SU-DHL-6 (cell line): Measurements from ENCODE around the gene CXADR.

ENCODE experiments used
- CTCF ChIP-seq: fragments of 200-600 bp; sonication (generic); IDR thresholded peaks from one replicate; pipeline ENCODE4 v1.5.1; 2017; ENCODE audit warnings: antibody characterized with exemption, mild to moderate bottlenecking, low read length, moderate library complexity; ENCODE audit not compliant: insufficient read depth, poor library complexity, severe bottlenecking
- EZH2phosphoT487 ChIP-seq: fragments of 200-600 bp; sonication (generic), shearing (Covaris generic); conservative IDR thresholded peaks from 2 replicates; pipeline ENCODE4 v1.6.1; 2018; ENCODE audit warnings: mild to moderate bottlenecking, antibody characterized with exemption, low read length, moderate library complexity, mixed read lengths

- no peak for TF ChIP-seq CTCF
- no peak for TF ChIP-seq EZH2phosphoT487
Measured at GRCh38 chr21:17578876-17579275, 66.0 kb downstream of the CXADR start.
